Measurements from ENCODE around the gene C9orf85. TPM values are rescaled to one million over a fixed set of nuclear protein-coding genes. Genes with fewer than 3 reads are reported as not detected.

The C9orf85 gene
- total RNA-seq, 1 donor from 2014 or later, result 29.3 TPM

DNA sequence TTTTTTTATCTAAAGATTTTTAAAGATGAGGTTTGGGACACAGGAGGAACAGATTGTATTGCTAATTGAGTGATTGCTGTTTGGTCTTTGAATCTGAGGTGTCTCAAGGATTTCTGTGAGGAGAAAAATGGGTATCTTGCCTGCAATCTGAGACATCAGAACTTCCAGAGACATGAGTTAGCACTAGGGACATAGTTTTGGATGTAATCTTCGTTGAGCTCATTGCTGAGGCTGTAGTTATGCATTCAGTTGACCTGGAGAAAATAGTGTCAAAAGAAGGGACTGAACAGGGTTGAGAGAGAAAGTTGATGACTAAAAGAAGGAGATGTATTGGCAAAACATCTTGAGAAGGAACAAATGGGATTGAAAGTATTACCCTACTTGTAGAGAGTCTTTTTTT, 24.6 kb downstream of the C9orf85 start:
- Mint-ChIP-seq H3K4me3 (no peak overlapping the region), H3K4me1 (no peaks in the 10 kb centered on the region), H3K27ac (no peak overlapping the region), H3K9me3 (no peaks in the 10 kb centered on the region), H3K27me3 (ENCODE audit: insufficient read depth, low read depth) (no peaks in the 10 kb centered on the region), H3K36me3 (no peaks in the 10 kb centered on the region)
- DNase-seq (ENCODE audit: low spot score), result no peak
- Histone ChIP-seq H3K9ac (no peak overlapping the region), H3K27me3 (no peaks in the 10 kb centered on the region), H4K20me1 (ENCODE audit: low read depth) (peaks cover 4% of the 10 kb centered on the region), H3K36me3 (no peaks in the 10 kb centered on the region), H3K27ac (no peak overlapping the region), H3K4me1 (no peaks in the 10 kb centered on the region), H3K9me3 (ENCODE audit: low read depth) (no peaks in the 10 kb centered on the region), H2AFZ (replicated peaks) (no peak overlapping the region), H3K4me3 (no peak overlapping the region), H3K4me2 (no peak overlapping the region), H3F3A (ENCODE audit: low read depth) (no peaks in the 10 kb centered on the region), H3K79me2 (ENCODE audit: low read depth) (peaks cover 36% of the 10 kb centered on the region)
- no peak for TF ChIP-seq EZH2phosphoT487 (IDR thresholded peaks at IDR 0.05)
- no peak for TF ChIP-seq EZH2 (IDR thresholded peaks at IDR 0.05)
- TF ChIP-seq, protein P1, sequence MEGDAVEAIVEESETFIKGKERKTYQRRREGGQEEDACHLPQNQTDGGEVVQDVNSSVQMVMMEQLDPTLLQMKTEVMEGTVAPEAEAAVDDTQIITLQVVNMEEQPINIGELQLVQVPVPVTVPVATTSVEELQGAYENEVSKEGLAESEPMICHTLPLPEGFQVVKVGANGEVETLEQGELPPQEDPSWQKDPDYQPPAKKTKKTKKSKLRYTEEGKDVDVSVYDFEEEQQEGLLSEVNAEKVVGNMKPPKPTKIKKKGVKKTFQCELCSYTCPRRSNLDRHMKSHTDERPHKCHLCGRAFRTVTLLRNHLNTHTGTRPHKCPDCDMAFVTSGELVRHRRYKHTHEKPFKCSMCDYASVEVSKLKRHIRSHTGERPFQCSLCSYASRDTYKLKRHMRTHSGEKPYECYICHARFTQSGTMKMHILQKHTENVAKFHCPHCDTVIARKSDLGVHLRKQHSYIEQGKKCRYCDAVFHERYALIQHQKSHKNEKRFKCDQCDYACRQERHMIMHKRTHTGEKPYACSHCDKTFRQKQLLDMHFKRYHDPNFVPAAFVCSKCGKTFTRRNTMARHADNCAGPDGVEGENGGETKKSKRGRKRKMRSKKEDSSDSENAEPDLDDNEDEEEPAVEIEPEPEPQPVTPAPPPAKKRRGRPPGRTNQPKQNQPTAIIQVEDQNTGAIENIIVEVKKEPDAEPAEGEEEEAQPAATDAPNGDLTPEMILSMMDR (IDR thresholded peaks at IDR 0.05), result no peak

DNA sequence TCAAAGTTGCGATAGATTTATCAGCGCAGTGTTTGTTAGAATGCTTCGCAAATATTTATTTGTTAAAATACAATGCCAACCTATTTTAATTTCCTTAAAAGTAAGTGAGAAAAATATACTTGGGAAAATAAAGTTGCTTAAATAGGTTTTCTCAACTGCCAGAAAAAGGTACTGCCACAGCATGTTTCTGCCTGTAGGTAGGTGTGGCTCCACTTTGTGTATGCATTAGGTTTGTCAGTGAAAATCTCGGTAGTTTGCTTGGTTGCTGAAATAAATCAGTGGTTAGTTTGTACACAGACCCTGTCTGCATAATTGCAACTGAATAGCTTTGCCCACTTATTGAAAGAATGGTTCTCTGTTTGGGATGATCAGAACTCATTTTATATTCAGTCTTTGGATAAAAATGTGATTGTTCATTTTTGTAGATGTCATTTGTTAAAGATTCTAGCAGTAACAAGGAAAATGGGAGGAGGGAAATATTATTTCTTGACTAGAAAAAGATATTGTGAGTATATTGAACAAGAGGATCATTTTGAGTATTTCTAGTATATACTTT, 25.7 kb downstream of the C9orf85 start:
- H4K20me1 ChIP-seq (ENCODE audit: low read depth), result peaks cover 4% of the 10 kb centered on the region
- no peaks in the 10 kb centered on the region for H3K9me3 ChIP-seq (ENCODE audit: low read depth)
- no peaks in the 10 kb centered on the region for H3K27me3 ChIP-seq
- Mint-ChIP-seq H3K27me3 (ENCODE audit: insufficient read depth, low read depth) (no peaks in the 10 kb centered on the region), H3K4me1 (no peaks in the 10 kb centered on the region), H3K9me3 (no peaks in the 10 kb centered on the region), H3K4me3 (no peak overlapping the region), H3K36me3 (no peaks in the 10 kb centered on the region), H3K27ac (no peak overlapping the region)
- TF ChIP-seq EZH2 (IDR thresholded peaks at IDR 0.05), result no peak
- TF ChIP-seq EZH2phosphoT487 (IDR thresholded peaks at IDR 0.05), result no peak
- TF ChIP-seq, protein P1 (IDR thresholded peaks at IDR 0.05), result no peak
- no peak overlapping the region for H3K9ac ChIP-seq
- no peaks in the 10 kb centered on the region for H3F3A ChIP-seq (ENCODE audit: low read depth)
- H3K27ac ChIP-seq, result no peak overlapping the region
- peaks cover 46% of the 10 kb centered on the region for H3K79me2 ChIP-seq (ENCODE audit: low read depth)
- DNase-seq (ENCODE audit: low spot score), result no peak
- H3K4me2 ChIP-seq, result no peak overlapping the region
- H3K36me3 ChIP-seq, result no peaks in the 10 kb centered on the region
- no peak overlapping the region for H3K4me3 ChIP-seq
- no peak overlapping the region for H2AFZ ChIP-seq (replicated peaks)
- H3K4me1 ChIP-seq, result no peaks in the 10 kb centered on the region

DNA sequence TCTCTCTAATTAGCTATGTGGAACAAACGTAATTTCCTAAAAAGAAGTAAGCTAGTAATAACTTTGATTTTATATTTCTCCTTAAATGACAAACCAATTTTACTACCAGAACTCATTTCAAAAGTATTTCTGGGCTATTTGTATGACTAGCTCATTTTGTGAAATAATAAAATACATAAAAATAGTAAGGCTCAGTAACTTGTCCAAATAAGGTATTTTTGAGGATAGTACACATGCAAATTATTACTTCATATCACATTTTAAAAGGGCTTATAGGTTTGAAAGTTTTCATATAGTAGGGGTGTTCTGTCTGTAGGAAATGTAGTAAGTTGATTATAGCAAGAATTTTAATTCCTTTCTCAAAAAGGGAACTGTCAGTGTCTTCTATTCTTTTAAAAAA, 26.5 kb downstream of the C9orf85 start:
- Histone ChIP-seq H3K27me3 (no peaks in the 10 kb centered on the region), H3K4me3 (no peak overlapping the region), H4K20me1 (ENCODE audit: low read depth) (peaks cover 4% of the 10 kb centered on the region), H3K9ac (no peak overlapping the region), H3K4me1 (no peaks in the 10 kb centered on the region), H3K36me3 (no peaks in the 10 kb centered on the region), H3K4me2 (no peak overlapping the region), H3K9me3 (ENCODE audit: low read depth) (no peaks in the 10 kb centered on the region), H3K79me2 (ENCODE audit: low read depth) (peaks cover 53% of the 10 kb centered on the region), H2AFZ (replicated peaks) (no peak overlapping the region), H3F3A (ENCODE audit: low read depth) (no peaks in the 10 kb centered on the region), H3K27ac (no peak overlapping the region)
- TF ChIP-seq EZH2 (IDR thresholded peaks at IDR 0.05) (no peak), EZH2phosphoT487 (IDR thresholded peaks at IDR 0.05) (no peak)
- TF ChIP-seq, protein P1 (IDR thresholded peaks at IDR 0.05), result no peak
- DNase-seq (ENCODE audit: low spot score), result no peak
- H3K27ac Mint-ChIP-seq, result no peak overlapping the region
- no peaks in the 10 kb centered on the region for H3K36me3 Mint-ChIP-seq
- H3K9me3 Mint-ChIP-seq, result no peaks in the 10 kb centered on the region
- H3K27me3 Mint-ChIP-seq (ENCODE audit: insufficient read depth, low read depth), result no peaks in the 10 kb centered on the region
- H3K4me3 Mint-ChIP-seq, result no peak overlapping the region
- H3K4me1 Mint-ChIP-seq, result no peaks in the 10 kb centered on the region
